ENCODE measurements around the gene PCDH18. TPM values are rescaled to one million over a fixed set of nuclear protein-coding genes. Genes with fewer than 3 reads are reported as not detected.
"Not testable (repeated sequence)": the region's sequence is repeated elsewhere in the genome, so short reads cannot be mapped to it uniquely, and the experiment has no call there.

Gene PCDH18
- total RNA-seq, 1 donor from 2014 or later: 0.05 TPM

- intact Hi-C loops (cut with micrococcal nuclease): no loop called here
These were observed 2.9 kb downstream of the PCDH18 start for GRCh38 chr4:137529432-137529831.

DNA sequence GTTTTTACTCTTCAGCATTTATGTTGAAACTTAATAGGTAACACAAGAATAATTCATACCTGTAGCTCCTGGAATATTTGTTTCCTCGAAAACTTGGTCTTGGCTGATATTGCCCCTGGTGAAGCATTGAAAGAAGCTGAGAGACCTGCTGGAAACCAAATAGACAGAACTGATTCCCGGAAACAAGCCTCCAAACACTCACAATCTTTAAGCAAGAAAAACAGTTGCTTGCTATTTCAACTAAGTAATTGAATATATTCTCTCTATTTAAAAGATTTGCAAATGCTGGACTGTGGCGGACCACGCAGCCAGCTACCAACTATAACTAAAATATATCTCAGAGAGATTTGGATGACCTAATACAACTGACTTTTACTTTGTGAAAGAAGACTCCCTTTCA lies 3.6 kb downstream of the PCDH18 start:
- intact Hi-C loops (cut with micrococcal nuclease): no loop called here

GRCh38 chr4:137526681-137527080 lies 5.6 kb downstream of the PCDH18 start:
- intact Hi-C loops (cut with micrococcal nuclease): no loop called here

GRCh38 chr4:137524725-137525369 lies 7.4 kb downstream of the PCDH18 start:
- intact Hi-C loops (cut with micrococcal nuclease): no loop called here

DNA sequence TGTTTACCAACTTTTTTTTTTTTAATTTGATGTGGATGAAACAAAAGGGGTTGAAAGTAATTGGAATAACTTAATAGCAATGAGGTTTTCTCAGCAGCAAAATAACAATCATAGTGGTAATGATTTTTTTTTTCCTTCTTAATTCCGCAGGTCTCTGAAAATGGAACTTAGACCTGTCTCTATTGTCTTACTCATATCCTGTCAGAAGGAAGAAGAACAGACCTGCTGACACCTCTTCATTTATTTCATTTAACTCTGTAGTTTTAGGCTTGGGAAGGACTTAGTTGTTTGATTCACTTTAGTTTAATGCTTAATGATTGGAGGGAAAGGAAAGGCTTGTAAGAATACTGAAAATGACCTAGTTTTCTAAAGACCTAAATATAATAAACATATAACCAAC lies 9.0 kb downstream of the PCDH18 start:
- intact Hi-C loops (cut with micrococcal nuclease): no loop called here

GRCh38 chr4:137521053-137521452 lies 11.2 kb downstream of the PCDH18 start:
- intact Hi-C loops (cut with micrococcal nuclease): no loop called here

DNA sequence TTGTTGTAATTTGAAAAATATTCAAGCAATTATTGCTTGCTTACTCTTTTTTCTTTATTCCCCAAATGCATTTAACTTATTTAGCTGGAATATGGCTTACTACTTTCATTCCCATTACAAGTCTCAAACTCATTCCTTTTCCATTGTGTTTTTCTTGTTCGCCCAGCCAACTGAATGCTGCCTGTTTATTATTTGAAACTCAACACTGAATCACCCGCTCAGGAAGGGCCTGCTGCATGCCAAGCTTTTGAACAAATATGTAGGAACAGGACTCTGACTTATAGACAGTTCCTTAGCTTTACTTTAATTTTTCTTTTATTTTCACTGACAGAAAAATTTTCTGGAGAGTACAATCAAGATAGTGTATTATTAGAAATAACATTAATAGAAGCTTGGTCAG lies 12.9 kb downstream of the PCDH18 start:
- intact Hi-C loops (cut with micrococcal nuclease): no loop called here

- intact Hi-C loops (cut with micrococcal nuclease): not testable (repeated sequence)
These were observed 15.0 kb downstream of the PCDH18 start for GRCh38 chr4:137517323-137517722.

DNA sequence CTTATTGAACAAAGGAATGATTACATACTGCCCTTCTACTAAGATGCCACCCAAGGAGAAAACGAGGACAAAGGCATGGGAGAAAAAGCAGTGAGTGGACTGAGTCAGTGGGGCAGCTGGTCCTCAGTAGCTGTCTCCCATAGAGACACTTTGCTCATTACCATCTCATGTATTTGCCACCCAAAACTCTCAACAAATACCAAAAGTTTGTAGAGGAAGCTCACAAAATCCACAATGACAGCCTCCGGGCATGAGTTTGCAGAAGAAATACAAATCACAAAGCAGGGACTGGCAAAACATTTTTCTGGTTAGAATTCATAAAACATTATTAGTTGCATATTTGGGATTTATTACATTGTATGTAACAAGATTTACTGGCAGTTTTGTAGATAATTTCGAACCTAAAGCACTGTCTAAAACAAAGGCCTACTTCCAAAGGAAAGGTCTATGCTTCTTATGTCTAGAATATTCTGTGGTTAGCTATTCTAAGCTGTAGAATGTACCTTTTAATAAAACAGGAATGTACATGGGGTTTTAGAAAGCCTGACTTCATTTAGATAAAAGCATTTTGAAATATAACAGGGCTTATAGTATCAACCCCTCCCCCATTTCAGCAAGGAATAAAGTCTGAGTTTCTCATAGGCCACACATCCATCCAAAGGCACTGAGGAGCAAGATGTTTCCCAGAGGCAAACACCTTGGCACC lies 17.7 kb downstream of the PCDH18 start:
- intact Hi-C loops (cut with micrococcal nuclease): no loop called here

DNA sequence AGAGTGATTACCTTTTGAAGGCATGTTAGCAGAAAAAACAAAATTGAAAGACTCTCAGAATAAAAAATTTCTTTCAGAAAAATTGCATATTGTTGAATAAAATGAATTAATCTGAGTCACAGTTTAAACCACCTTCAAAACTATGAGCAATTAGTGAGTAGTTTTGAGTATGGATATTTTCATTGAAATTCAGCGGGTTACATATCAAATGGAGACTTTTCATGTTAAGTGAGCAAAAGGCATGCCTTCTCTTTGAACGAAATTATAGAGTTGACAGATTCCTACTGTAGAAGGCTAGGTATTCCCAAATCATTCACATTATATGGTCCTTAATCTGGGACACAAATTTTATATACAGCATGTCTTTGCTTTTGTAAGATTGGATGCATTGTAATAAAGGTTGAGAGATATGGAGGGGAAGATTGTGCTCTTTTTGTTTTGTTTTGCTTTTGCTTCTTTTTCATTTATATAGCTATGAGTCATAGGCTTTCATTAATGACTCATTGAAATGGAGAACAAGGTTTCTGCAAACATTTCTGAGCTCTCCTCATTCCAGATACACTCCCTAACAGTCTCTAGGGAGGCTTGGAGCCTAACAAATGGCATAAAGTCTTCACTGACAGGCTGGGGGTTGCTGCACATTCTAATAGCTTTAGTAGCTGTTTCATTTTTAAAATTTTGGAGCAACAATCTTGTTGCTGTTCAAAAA lies 21.6 kb downstream of the PCDH18 start:
- intact Hi-C loops (cut with micrococcal nuclease): no loop called here

GRCh38 chr4:137509855-137510282 lies 22.4 kb downstream of the PCDH18 start:
- intact Hi-C loops (cut with micrococcal nuclease): no loop called here

DNA sequence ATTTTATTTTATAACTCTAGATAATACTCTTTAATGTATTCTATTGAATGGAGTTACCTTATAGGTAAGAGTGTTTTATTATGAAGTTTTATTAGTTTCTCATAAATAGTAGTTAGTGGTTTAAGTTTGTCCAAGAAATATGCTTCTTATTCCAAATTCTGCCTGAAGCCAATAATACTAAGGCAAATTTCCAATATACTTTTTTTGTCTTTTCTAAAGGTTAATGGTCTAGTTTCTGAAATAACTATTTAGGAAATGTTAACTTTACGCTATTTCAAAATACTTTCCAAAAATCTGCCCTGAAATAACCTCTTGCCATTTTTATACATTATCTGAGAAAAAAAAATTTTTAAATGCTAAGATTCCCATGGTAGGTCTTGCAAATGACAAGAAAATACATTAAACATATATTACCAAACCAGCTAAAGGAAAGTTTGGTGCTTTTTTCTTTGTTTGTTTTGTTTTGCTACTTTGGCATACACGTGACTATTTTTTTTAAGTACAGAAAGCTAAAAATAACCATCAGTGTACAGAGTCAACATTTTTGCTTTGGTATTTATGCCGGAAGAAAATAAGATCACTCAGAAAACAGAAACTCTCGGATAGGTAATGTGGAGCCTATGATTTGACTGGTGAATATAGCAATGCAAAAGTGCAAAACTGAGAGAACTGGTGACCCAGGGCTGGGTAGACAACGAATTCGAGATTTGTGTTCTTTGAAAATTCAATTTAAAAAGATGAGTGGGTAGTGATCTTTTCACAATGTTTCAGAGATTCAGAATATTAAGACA lies 29.8 kb downstream of the PCDH18 start:
- intact Hi-C loops (cut with micrococcal nuclease): no loop called here

- intact Hi-C loops (cut with micrococcal nuclease): not testable (repeated sequence)
These were observed 36.0 kb downstream of the PCDH18 start for GRCh38 chr4:137496267-137496666.

DNA sequence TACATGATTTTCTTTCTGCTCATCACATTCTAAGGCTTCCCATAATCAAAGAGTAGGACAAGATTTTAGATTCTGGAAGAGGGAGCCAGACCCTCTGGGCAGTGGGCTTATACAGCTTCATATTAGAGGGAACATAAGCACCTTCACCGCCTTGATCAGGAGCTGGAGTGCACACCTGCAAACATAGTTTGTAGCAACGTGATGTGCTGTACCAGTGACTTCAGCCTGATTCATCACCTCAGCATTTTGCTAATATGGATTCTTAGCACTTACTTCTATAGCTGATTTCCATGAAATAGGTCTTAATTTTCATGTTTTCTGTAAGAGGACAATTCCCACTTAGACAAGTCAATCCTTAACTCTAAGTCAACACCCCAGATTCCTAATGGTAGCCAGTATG lies 36.7 kb downstream of the PCDH18 start:
- intact Hi-C loops (cut with micrococcal nuclease): no loop called here

- intact Hi-C loops (cut with micrococcal nuclease): not testable (repeated sequence)
These were observed 48.9 kb downstream of the PCDH18 start for GRCh38 chr4:137483313-137483959.

DNA sequence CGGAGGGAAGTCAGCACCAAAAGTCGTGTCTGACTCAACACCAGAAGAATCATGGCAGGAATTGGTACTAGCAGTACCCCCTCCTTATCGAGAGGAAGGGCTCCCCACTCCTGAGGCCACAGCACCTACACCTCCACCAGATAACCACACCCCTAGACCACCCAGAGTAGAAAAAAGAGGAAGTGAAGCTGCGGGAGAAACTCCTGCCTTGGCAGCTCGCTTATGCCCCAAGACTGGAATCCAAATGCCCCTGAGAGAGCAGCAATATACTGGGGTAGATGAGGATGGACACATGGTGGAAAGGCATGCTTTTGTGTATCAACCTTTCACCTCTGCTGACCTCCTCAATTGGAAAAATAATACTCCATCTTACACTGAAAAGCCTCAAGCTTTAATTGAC lies 52.6 kb downstream of the PCDH18 start:
- intact Hi-C loops (cut with micrococcal nuclease): not testable (repeated sequence)

DNA sequence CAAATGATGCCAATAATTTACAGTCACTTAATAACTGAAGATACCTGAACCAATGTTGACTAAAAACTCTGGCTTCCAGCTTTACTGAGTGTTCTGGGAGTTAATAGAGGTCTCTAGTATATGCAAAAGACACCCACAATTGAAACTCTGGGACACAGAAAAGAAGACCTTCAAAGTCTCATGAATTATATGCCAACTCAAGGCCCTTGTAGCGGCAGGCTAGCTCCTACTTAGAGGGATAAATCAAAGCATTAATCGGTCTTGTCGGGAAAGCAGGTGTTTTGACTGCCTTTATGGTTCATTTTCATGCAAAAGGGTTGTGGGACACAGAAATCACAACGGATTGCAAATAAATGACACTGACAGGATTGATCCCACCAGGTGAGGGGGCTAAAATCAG lies 55.9 kb downstream of the PCDH18 start:
- intact Hi-C loops (cut with micrococcal nuclease): no loop called here

- intact Hi-C loops (cut with micrococcal nuclease): no loop called here
These were observed 57.5 kb downstream of the PCDH18 start for GRCh38 chr4:137474711-137475301.

- intact Hi-C loops (cut with micrococcal nuclease): no loop called here
These were observed 60.4 kb downstream of the PCDH18 start for GRCh38 chr4:137471895-137472294.

DNA sequence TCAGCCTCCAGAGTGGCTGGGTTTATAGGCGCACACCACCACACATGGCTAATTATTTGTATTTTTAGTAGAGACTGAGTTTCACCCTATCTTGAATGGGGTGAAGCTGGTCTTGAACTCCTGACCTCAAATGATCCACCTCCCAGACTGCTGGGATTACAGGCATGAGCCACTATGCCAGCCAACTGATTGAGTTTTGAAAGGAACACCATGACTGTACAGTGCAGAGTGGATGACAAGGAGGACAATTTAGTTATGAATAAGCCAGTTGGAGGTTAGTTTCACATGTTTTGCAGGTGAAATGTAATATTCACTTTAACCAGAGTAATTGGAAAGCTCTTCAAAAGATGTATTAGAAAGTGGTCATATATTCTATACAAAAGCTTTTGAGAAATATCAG lies 60.8 kb downstream of the PCDH18 start:
- intact Hi-C loops (cut with micrococcal nuclease): no loop called here

DNA sequence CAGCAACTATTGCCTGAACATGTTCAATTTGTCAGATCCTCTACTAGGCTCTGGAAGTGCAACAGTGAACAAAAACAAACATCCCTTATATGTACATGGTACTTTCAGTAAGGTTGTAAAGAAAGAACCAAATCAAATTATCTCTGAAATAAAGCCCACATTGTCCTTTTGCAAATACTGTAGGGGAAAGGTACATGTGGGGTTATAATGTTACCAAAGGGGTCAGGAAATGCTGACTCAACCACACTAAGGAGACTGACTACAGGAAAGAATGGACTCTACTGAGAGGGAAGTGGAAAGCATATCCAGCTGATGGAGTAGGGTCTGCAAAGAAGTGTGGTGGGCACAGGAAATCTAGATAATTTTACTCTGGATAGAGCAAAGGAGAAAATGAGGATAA lies 61.5 kb downstream of the PCDH18 start:
- intact Hi-C loops (cut with micrococcal nuclease): no loop called here

Measured in T-helper 1 cell treated with Interleukin-12 subunit alpha and Interleukin-12 subunit beta and Interleukin-4 antibody, amounts not matched to agents 30 ng/mL and 1 ng/mL, for 36 hours (primary cell).